Testis (tissue), 3 donors: ENCODE measurements around the gene ZCCHC13. TPM values are rescaled to one million over a fixed set of nuclear protein-coding genes. Genes with fewer than 3 reads are reported as not detected.
"Not testable (repeated sequence)": the region's sequence is repeated elsewhere in the genome, so short reads cannot be mapped to it uniquely, and the experiment has no call there.

Experiments used
- DNase-seq: peaks from one replicate; pipeline ENCODE4 v3.0.0-alpha.2; 2019
- H3K27ac ChIP-seq, 2 donors: fragments of 200-600 bp; sonication (generic); one replicate each; pipeline ENCODE4 v1.5.1; 2019
- H3K27me3 ChIP-seq: fragments of 200-600 bp; sonication (generic); one replicate; pipeline ENCODE4 v1.5.1; 2019
- H3K36me3 ChIP-seq: fragments of 200-600 bp; sonication (generic); one replicate; pipeline ENCODE4 v1.5.1; 2017; ENCODE audit warnings: low read depth; ENCODE audit errors: missing control alignments
- H3K4me1 ChIP-seq: fragments of 200-600 bp; sonication (generic); one replicate; pipeline ENCODE4 v1.5.1; 2019
- H3K4me3 ChIP-seq, 2 donors: fragments of 200-600 bp; sonication (generic); one replicate each; pipeline ENCODE4 v1.5.1; 2017 to 2019
- H3K9me3 ChIP-seq: fragments of 200-600 bp; sonication (generic); one replicate; pipeline ENCODE4 v1.5.1; 2017
- CTCF ChIP-seq, 3 experiments: fragments of 450-650 bp in 2 of 3; fragments of 200-600 bp in 1 of 3; sonication (generic) in 1 of 3; IDR thresholded peaks; one replicate each; pipeline ENCODE4 v1.5.1; 2016 to 2019; ENCODE audit warnings: antibody characterized with exemption in 3 of 3, mild to moderate bottlenecking in 2 of 3, moderate library complexity in 1 of 3
- POLR2A ChIP-seq: fragments of 450-650 bp; IDR thresholded peaks from one replicate; pipeline ENCODE4 v1.6.1; 2017; ENCODE audit warnings: antibody characterized with exemption, mild to moderate bottlenecking, moderate library complexity
- WGBS, 2 donors: methylation state at CpG; one replicate each; pipeline ENCODE4 v1.1.5; 2018; 5-methylcytosine and 5-hydroxymethylcytosine counted together
- intact Hi-C: fragments of 100-400 bp; cut with DNase I; formaldehyde crosslinking; loops from one replicate; pipeline ENCODE4 v1.15.1; 2023; ENCODE audit warnings: low total_unique reads
- polyA plus RNA-seq: library from polyadenylated mRNA; stranded (reverse); fragments of 350-450 nt; fragmentation: Illumina TruSeq; extraction: RNeasy Lipid Tissue Mini Kit (QIAGEN cat#74804); gene quantifications from one replicate; pipeline ENCODE4 v1.2.3, GENCODE V29; 2014; ENCODE audit warnings: low read depth, low replicate concordance; ENCODE audit not compliant: insufficient read depth
- total RNA-seq, 2 donors: library from RNA; depleted of rRNA; stranded (reverse); fragments of >200 nt; gene quantifications; one replicate each; pipeline ENCODE4 v1.2.3, GENCODE V29; 2016

The ZCCHC13 gene
- total and polyA plus RNA-seq, 3 donors from 2014 or later = 13.6 to 30.3 (median 25.9) TPM

GRCh38 chrX:74338852-74339251 is 34.9 kb downstream of the ZCCHC13 start:
- H3K27ac ChIP-seq = no peak overlapping the region
- intact Hi-C loops = no loop called here
- no peaks in the 10 kb centered on the region for H3K27me3 ChIP-seq
- no peaks in the 10 kb centered on the region for H3K4me1 ChIP-seq
- H3K36me3 ChIP-seq = no peaks in the 10 kb centered on the region
- no peak overlapping the region for H3K4me3 ChIP-seq
- H3K9me3 ChIP-seq = no peaks in the 10 kb centered on the region
- TF ChIP-seq CTCF (IDR thresholded peaks at IDR 0.05) = no peak
- TF ChIP-seq POLR2A = no peak
- DNase-seq = no peak

GRCh38 chrX:74340051-74340450 is 36.1 kb downstream of the ZCCHC13 start:
- H3K4me3 ChIP-seq = no peak overlapping the region
- no peak for DNase-seq
- no peaks in the 10 kb centered on the region for H3K9me3 ChIP-seq
- H3K27ac ChIP-seq = no peak overlapping the region
- no peaks in the 10 kb centered on the region for H3K27me3 ChIP-seq
- H3K4me1 ChIP-seq = no peaks in the 10 kb centered on the region
- intact Hi-C loops = no loop called here
- no peaks in the 10 kb centered on the region for H3K36me3 ChIP-seq
- TF ChIP-seq POLR2A = no peak
- no peak for TF ChIP-seq CTCF (IDR thresholded peaks at IDR 0.05)

- H3K4me3 ChIP-seq, intact Hi-C loops, H3K36me3 ChIP-seq, DNase-seq, H3K27me3 ChIP-seq, H3K27ac ChIP-seq, H3K4me1 ChIP-seq, H3K9me3 ChIP-seq: not testable (repeated sequence)
- 82 to 97% methylated on average over 5 of the region's 5 CpGs for WGBS, 2 donors
Measured at GRCh38 chrX:74342211-74342610, 38.2 kb downstream of the ZCCHC13 start.

DNA sequence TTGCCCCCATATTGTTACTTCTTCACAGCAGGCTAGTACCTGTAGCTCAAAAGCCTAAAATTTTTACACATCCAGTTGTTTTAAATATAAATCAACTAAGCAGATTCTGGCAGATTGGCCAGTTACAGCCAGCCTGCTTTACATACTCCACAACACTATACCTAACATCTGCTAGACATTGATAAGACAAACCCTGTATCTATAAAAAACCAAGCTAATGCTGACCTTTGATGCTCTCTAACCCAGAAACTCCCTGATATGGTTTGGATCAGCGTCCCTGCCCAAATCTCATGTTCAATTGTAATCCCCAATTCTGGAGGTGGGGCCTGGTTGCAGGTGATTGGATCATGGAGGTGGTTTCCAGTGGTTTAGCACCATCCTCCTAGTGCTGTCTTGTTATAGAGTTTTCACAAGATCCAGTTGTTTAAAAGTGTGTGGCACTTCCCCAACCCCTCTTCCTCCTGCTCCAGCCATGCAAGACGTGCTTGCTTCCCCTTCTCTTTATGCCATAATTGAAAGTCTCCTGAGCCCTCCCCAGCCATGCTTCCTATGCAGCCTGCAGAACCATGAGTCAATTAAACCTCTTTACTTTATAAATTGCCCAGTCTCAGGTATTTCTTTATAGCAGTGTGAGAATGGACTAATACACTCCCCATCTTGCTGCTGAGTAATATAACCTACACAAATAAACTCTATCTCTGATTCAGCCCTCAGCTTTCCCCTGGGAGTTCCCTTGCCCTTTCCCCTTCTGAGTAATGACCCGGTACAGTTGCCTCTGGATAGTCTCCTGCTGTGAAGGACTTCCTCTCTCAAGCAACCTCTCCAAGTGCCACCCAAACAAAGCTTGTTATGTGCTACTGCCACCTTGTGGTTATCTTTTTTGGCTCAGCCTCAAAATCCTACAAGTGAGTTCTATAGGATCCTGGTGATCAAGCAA is 39.6 kb downstream of the ZCCHC13 start:
- DNase-seq = peak; percentile 63
- Histone ChIP-seq H3K27me3 (no peaks in the 10 kb centered on the region), H3K9me3 (no peaks in the 10 kb centered on the region), H3K4me1 (no peaks in the 10 kb centered on the region), H3K4me3 (no peak overlapping the region), H3K36me3 (no peaks in the 10 kb centered on the region), H3K27ac (no peak overlapping the region)
- intact Hi-C loops = no loop called here
- 37 to 56% methylated on average over 3 of the region's 3 CpGs for WGBS, 2 donors
- peak; percentile 21 to 28 (median 26) for TF ChIP-seq CTCF (IDR thresholded peaks at IDR 0.05)
- no peak for TF ChIP-seq POLR2A

GRCh38 chrX:74344280-74344622 is 40.3 kb downstream of the ZCCHC13 start:
- Histone ChIP-seq H3K4me3 (no peak overlapping the region), H3K27me3 (no peaks in the 10 kb centered on the region), H3K4me1 (no peaks in the 10 kb centered on the region), H3K36me3 (no peaks in the 10 kb centered on the region), H3K9me3 (no peaks in the 10 kb centered on the region), H3K27ac (no peak overlapping the region)
- intact Hi-C loops = no loop called here
- 63 to 83% methylated on average over 4 of the region's 4 CpGs for WGBS, 2 donors
- DNase-seq = no peak
- TF ChIP-seq POLR2A (no peak), CTCF (IDR thresholded peaks at IDR 0.05) (no peak)
